ENCODE measurements around the gene OR1Q1. TPM values are rescaled to one million over a fixed set of nuclear protein-coding genes. Genes with fewer than 3 reads are reported as not detected.
"Not testable (repeated sequence)": the region's sequence is repeated elsewhere in the genome, so short reads cannot be mapped to it uniquely, and the experiment has no call there.

Gene OR1Q1, protein sequence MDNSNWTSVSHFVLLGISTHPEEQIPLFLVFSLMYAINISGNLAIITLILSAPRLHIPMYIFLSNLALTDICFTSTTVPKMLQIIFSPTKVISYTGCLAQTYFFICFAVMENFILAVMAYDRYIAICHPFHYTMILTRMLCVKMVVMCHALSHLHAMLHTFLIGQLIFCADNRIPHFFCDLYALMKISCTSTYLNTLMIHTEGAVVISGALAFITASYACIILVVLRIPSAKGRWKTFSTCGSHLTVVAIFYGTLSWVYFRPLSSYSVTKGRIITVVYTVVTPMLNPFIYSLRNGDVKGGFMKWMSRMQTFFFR
- not detected for total RNA-seq

DNA sequence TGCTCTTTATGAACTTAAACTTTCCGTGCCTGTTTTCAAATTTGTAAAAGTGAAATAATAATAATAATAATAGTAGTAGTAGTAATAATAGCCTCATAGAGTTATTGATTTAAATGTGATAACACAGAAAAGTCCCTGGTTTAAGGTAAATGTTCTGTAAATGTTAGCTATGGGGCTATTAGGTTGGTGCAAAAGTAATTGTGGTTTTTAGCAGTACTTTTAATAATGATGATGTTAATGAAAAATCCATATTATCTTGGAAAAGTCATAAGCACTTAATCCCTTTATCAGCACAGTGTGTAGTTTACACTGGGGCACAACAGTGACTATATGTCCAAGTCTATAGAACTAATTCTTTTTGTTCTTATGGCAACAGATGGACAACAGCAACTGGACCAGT is at the start of gene OR1Q1:
OR1Q1 (plus strand) TSS at position 377 of the 400 bp plus-strand sequence; CDS start at position 377, 0 bp downstream.
- DNase-seq = no peak

DNA sequence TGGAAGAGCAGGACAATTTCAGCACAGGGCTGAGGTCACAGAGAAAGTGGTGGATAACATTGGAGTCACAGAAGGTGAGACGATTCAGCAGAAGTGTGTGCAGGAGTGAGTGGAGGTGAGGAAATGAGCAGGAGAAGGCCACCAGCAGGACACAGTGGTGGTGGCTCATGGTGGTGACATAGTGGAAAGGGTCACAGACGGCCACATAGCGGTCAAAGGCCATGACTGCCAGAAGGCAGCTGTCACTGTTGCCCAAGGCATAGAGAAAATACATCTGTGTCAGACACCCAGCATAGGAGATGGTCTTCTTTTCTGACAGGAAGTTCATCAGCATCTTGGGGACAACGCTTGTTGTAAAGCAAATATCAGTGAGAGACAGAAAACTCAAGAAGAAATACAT is 46.6 kb upstream of the OR1Q1 start:
- no peak for DNase-seq

DNA sequence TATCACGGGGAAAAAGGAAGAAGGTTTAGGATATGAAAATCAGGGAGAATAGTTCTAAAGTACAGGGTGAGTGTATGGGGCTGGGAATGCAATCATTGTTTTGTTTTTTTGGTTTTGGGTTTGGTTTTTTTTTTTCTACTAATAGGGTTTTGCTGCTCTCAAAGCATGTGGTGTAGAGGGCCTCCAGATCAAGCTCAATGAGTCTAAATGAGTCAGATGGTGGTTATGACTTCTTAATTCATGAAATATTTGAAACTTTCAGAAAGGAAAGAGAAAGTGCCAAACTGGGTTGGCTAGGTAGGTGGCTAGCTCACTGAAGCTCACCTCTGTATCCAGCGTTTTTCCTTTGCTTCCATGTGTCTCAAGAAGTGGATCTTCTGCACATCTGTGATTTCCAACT is 42.1 kb upstream of the OR1Q1 start:
- no peak for DNase-seq

DNA sequence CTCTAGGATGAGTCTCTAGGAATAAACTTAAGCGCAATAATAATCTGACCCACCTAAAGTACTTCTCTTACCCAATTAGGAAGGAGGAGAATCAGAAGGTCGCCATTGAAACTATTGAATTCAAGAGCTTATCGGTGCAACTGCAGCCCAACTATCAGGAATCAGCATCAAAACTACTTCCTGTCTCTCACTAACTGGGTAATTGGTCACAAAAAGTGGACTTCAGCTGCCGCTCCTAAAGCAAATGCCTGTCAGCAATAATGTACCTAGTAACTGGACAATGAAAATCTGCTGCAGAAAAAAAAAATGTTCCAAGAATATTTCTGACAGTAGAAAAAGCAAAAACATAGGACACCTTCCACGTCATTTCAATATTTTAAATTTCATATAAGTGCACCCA is 34.7 kb upstream of the OR1Q1 start:
- DNase-seq = no peak

DNA sequence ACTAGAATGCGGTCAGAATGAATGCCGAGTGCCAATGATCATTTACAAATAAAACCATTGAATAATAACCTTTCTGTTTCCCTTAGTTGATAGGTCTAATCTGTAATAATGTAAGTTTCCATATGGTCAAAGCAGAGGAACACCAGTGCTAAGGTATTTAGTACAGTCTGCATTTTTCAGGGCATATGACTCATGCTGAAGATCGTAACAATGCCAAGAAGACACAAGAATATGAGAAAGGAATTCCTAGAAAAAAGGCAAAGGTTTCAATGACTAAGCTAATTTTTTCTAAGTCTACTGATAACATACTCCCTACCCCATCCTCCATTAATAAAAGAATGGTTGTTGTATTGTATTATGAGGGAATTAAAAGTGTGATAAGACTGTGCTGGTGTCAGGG is 34.2 kb upstream of the OR1Q1 start:
- DNase-seq = no peak

DNA sequence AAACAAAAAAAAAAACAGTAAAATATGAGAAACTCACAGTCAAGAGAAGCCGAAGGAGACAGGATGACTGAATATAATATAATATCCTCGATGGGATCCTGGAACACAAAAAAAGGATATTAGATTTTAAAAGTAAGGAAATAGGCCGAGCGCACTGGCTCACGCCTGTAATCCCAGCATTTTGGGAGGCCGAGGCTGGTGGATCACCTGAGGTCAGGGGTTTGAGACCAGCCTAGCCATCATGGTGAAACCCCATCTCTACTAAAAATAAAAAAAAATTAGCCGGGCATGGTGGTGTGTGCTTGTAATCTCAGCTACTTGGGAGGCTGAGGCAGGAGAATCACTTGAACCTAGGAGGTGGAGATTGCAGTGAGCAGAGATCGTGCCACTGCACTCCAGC is 31.3 kb upstream of the OR1Q1 start, which contains the start of gene OR1L8:
OR1L8 (minus strand) TSS at position 101 of the 400 bp plus-strand sequence. CDS start 14,907 bp downstream, outside the sequence.
- not testable (repeated sequence) for DNase-seq

DNA sequence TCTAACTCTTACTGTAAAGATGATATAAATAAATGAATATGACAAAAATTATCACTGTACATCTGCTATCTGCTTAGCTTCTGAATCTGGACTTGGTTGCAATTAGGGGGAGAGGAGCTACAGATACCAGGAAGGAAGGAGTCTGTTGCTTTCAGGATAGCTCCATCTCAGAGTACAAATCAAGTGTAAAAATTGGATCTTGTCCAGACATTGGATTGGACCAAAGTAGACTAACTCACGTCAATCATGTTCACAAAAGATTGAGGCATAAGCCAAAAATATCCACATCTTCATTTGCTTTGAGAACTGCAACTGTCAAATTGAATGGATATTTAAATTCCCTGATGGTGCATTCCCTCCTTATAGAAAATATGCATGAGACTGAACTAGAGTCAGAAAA is 8.8 kb upstream of the OR1Q1 start:
- DNase-seq = no peak

DNA sequence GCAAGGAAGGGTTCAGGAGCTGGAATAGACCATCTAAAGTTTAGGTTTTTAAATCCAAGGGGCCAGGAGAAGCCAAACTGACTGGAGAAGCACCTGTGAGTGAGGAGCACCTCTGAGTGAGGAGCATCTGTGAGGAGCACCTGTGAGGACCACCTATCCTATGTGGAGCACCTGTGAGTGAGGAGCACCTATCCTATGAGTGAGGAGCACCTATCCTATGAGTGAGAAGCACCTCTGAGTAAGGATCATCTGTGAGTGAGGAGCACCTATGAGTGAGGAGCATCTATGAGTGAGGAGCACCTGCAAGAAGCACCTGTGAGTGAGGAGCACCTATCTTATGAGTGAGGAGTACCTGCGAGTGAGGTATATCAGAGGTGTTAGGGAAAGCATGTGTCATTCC is 8.0 kb upstream of the OR1Q1 start:
- DNase-seq = no peak

DNA sequence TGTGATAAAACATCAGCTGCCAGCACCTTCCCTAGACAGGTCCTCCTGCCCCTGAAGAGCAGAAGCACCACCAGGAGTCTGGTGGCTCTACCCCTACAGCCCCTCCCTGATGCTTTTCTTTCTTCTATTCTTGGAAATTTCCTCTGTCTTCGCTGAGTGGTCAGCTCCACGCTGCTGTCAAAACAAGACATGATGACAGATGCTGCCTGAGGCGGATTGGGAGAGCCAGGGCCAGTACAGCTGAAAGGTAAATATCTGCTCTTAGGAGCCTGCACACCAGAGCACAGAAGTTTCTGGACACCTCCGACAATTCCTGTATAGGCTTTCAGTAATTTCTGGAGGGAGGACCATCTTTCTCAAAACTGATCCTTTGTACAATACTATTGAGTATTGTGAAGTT is 4.7 kb upstream of the OR1Q1 start:
- no peak for DNase-seq

DNA sequence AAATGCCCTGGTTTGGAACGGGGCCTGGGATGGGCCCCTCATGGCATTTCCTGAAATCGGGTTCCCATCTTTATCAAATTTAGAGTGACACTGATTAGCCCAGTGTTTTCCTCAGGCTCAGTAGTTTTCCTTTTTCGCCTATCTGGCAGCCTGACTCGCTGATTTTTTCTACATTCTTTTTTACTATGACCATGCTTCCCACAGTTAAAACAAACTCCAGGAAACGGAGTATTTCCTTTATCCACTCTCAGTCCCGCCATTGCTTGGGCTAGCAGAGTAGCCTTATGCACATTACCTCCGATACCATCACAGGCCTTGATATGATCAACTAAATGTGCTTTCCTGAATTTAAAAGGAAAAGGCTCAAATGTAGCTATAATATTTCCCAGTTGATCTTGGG is 5.5 kb downstream of the OR1Q1 start:
- DNase-seq = no peak

DNA sequence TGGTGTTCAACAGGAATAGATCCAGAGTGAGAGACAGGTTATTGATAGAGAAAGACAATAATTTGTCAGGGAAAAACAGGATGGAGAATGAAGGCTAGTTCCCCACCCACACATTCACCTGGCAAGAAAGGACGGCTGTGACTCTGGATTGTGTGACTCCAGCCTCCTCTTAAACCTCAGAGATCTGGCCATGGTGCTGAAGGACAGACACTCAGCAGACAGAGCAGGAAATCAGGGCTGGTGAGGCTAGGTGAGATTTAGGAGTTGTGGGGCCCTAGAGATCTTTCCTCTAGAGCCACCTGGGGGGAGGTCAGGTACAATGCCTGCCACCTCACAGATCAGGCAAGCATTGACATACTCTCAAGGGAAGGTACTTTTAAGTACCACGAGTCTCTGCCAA is 27.7 kb downstream of the OR1Q1 start:
- DNase-seq = no peak

DNA sequence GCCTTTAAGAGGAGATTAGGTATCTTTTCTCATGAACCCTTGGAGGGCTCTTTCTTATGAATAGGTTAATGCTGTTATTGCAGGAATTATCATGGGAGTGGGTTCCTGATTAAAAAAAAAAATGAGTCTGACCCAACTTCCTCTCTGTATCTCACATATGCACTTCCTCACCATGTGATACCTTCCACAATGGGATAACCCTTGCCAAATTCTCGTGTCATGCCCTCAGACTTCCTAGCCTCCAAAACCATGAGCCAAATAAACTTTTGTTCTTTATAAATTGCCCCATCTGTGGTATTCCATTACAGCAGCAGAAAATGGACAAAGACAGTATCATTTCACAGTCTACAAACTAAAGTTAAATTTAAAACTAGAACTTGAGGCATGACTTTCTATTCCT is 41.8 kb downstream of the OR1Q1 start:
- DNase-seq = no peak

DNA sequence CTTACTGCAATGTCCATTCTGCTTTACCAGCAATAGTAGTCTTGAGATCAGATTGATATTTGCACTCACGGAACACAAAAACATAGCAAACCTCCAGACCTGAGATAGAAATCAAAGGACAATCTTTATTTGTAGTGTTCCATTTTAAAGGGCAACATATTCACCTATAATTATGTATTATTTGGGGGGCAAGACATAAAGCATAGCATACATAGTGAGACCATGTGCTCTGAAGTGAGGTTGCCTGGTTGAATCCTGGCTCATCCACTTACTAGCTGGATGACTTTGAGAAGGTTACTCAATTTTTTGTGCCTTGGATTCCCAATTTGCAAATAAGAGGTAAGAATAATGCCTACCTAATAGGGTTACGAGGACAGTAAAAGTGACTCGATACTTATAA is 43.0 kb downstream of the OR1Q1 start, which contains the start of gene OR1B1:
OR1B1 (minus strand) TSS at position 101 of the 400 bp plus-strand sequence.
- DNase-seq = no peak

DNA sequence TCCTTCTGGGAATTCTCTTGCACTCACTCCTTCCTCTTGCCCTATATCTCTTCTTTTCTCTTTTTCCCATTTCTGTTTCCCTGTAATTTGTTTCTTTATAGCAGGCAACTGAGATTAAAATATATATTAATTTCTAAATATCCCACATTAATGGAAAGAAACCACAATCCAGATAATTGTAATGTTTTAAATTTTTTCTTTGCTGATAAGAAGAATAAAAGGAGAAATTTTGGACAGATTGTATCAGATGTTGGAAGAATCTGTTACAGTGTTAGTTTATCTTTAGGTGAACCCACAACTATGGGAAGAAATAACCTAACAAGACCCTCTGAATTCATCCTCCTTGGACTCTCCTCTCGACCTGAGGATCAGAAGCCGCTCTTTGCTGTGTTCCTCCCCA is 46.9 kb downstream of the OR1Q1 start, which contains the start of gene OR1L1:
OR1L1 (plus strand) TSS at position 301 of the 400 bp plus-strand sequence; CDS start at position 301, 0 bp downstream.
- DNase-seq = no peak

Other genes with a start within 250 kb of the OR1Q1 start
- gene PTGS1, start 243.7 kb upstream of the OR1Q1 start, total RNA-seq = 5.0 TPM
- not detected for gene OR1J1, start 136.8 kb upstream of the OR1Q1 start, total RNA-seq
- gene OR1J2, start 103.9 kb upstream of the OR1Q1 start, total RNA-seq = not detected
- gene OR1J4, start 95.6 kb upstream of the OR1Q1 start, total RNA-seq = not detected
- not detected for gene OR1N1, start 87.4 kb upstream of the OR1Q1 start, total RNA-seq
- not detected for gene OR1N2, start 61.6 kb upstream of the OR1Q1 start, total RNA-seq
- not detected for gene OR1L8, start 31.4 kb upstream of the OR1Q1 start, total RNA-seq
- not detected for gene OR1B1, start 42.9 kb downstream of the OR1Q1 start, total RNA-seq
- not detected for gene OR1L1, start 47.0 kb downstream of the OR1Q1 start, total RNA-seq
- gene OR1L3, start 60.4 kb downstream of the OR1Q1 start, total RNA-seq = not detected
- not detected for gene OR1L4, start 109.3 kb downstream of the OR1Q1 start, total RNA-seq
- not detected for gene OR1L6, start 127.6 kb downstream of the OR1Q1 start, total RNA-seq
- gene OR5C1, start 174.2 kb downstream of the OR1Q1 start, total RNA-seq = not detected
- gene OR1K1, start 185.4 kb downstream of the OR1Q1 start, total RNA-seq = not detected
- gene PDCL, start 213.8 kb downstream of the OR1Q1 start, total RNA-seq = 28.8 TPM

Measured in tongue (tissue), 2 donors.